ENCODE data around the gene SEMA5A.

DNA sequence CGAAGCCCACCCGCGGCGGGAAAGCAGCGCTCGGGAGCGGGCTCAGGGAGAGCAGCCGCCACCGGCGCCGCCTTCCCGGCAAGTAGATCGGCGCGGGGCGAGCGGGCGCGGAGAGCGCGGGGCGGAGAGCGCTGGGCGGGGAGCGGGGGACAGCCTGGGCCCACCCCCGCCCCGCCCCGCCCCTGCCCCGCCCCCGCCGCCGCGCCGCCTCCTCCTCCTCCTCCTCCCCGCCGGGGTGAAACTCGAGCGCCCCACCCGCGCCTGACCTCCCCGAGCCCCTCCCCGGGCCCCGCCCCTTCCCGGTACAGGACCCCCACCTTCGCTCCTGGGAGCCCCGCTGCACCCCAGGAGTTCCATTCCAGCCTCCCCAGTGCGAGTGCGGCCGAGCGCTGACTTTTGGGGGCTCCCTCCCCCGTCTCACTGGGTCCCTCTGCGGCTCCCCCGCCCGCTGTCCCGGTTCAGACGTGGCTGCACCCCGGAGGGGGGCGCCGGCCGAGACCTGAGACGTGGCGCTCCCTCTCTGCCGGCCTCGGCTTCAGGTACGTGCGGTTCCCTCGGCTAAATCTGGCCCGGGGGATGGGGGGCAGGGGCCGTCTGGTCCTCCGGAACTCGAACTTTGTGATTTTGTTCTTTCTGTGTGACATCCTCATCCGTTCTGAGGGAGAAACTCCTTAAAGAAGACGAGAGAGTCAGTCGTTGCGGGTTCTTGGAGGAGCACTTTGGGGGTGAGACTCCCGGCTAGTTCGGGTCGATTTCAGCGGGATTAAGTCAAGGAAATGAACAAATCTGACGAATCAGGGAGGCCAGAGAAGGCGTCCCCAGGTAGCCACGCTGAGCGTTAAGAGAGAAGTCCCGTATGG lies at the start of gene SEMA5A:
- TF ChIP-seq POLR2AphosphoS5 (IDR thresholded peaks at IDR 0.05; ENCODE audit: low read depth, low read length) (no peak), TAF1 (IDR thresholded peaks at IDR 0.05; ENCODE audit: borderline replicate concordance, insufficient read depth, low read length) (no peak), SIN3A (IDR thresholded peaks at IDR 0.05; ENCODE audit: borderline replicate concordance, insufficient read depth, low read length) (no peak), FOXP2 (optimal IDR thresholded peaks at IDR 0.05; ENCODE audit: borderline replicate concordance, extremely low read depth, extremely low read length, insufficient read depth) (no peak)
- TF ChIP-seq, protein P1, sequence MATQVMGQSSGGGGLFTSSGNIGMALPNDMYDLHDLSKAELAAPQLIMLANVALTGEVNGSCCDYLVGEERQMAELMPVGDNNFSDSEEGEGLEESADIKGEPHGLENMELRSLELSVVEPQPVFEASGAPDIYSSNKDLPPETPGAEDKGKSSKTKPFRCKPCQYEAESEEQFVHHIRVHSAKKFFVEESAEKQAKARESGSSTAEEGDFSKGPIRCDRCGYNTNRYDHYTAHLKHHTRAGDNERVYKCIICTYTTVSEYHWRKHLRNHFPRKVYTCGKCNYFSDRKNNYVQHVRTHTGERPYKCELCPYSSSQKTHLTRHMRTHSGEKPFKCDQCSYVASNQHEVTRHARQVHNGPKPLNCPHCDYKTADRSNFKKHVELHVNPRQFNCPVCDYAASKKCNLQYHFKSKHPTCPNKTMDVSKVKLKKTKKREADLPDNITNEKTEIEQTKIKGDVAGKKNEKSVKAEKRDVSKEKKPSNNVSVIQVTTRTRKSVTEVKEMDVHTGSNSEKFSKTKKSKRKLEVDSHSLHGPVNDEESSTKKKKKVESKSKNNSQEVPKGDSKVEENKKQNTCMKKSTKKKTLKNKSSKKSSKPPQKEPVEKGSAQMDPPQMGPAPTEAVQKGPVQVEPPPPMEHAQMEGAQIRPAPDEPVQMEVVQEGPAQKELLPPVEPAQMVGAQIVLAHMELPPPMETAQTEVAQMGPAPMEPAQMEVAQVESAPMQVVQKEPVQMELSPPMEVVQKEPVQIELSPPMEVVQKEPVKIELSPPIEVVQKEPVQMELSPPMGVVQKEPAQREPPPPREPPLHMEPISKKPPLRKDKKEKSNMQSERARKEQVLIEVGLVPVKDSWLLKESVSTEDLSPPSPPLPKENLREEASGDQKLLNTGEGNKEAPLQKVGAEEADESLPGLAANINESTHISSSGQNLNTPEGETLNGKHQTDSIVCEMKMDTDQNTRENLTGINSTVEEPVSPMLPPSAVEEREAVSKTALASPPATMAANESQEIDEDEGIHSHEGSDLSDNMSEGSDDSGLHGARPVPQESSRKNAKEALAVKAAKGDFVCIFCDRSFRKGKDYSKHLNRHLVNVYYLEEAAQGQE (IDR thresholded peaks at IDR 0.05; ENCODE audit: insufficient read depth in 1 of 2, low read depth in 2 of 2, low read length in 2 of 2), result no peak
